ENCODE measurements around the gene RAF1.
"Not testable (repeated sequence)": the region's sequence is repeated elsewhere in the genome, so short reads cannot be mapped to it uniquely, and the experiment has no call there.

Gene RAF1

GRCh38 chr3:12675115-12675810 lies 11.3 kb upstream of the RAF1 start:
- DNase-seq: no peak

DNA sequence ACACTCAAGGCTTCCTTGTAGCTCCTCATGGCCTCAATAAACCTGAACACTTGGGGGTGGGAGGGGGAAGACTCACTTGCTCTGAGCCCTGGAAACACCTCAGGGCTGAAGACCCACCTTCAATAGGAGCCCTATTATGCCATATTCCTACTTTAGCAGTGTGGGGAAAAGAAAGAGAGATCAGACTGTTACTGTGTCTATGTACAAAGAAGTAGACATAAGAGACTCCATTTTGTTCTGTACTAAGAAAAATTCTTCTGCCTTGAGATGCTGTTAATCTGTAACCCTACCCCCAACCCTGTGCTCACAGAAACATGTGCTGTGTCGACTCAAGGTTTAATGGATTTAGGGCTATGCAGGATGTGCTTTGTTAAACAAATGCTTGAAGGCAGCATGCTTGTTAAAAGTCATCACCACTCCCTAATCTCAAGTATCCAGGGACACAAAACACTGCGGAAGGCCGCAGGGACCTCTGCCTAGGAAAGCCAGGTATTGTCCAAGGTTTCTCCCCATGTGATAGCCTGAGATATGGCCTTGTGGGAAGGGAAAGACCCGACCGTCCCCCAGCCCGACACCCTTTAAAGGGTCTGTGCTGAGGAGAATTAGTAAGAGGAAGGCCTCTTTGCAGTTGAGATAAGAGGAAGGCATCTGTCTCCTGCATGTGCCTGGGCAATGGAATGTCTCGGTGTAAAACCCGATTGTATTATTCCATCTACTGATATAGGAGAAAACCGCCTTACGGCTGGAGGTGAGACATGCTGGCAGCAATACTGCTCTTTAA lies 10.2 kb upstream of the RAF1 start:
- not testable (repeated sequence) for DNase-seq

DNA sequence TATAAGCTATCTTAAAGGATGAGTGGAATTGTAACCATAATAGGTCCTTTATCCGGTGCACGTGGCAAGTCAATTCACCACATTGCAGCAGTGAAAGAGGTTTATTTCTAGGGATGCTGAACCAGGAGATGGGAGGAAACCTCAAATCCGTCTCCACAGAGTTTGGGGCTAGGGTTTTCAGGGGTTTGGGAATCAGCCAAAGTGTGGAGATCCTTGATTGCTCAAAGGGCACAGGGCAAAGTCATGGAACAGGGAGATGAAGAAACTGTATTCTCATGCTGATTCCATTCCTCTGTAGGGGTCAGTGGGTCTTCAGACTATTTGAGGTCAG lies 7.2 kb upstream of the RAF1 start:
- no peak for DNase-seq

DNA sequence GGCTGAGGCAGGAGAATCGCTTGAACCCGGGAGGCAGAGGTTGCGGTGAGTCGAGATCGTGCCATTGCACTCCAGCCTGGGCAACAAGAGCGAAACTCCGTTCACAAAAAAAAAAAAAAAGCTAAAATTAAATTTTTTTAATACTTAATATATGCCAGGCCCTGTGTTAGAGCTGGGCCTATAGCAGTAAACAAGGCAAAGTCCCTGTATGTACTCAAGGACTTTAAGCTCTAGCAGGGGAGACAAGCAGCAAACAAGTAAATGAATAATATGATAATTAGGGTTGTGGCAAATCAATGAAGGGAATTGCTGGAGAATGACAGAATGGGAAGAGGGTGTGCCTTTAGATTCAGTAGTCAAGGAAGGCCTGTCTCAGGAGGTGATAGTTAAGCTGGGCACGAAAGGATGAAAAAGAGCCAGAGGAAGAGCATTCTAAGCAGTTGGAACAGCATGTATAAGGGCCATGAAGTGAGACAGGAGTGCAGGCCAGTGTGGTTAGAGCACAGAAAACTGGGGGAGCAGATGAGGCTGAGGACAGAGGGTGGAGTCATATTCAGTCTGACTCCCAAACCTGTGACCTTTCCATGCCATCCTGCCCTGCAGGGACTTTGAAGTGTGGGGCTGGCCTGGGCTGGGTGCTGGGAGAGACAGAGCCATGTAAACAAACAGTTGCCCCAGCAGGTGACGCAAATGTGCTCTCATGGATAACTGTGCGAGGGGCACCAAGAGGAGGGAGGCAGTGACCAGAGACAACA lies 6.6 kb upstream of the RAF1 start:
- no peak for DNase-seq

- DNase-seq: peak; percentile 44
These were observed 449 bp downstream of the RAF1 start for GRCh38 chr3:12663401-12663935.

GRCh38 chr3:12662593-12663400 lies 1.1 kb downstream of the RAF1 start:
- no peak for DNase-seq

- no peak for DNase-seq
These were observed 1.9 kb downstream of the RAF1 start for GRCh38 chr3:12661926-12662592.

GRCh38 chr3:12661375-12661774 lies 2.5 kb downstream of the RAF1 start:
- not testable (repeated sequence) for DNase-seq

GRCh38 chr3:12660196-12660595 lies 3.7 kb downstream of the RAF1 start:
- DNase-seq: no peak

DNA sequence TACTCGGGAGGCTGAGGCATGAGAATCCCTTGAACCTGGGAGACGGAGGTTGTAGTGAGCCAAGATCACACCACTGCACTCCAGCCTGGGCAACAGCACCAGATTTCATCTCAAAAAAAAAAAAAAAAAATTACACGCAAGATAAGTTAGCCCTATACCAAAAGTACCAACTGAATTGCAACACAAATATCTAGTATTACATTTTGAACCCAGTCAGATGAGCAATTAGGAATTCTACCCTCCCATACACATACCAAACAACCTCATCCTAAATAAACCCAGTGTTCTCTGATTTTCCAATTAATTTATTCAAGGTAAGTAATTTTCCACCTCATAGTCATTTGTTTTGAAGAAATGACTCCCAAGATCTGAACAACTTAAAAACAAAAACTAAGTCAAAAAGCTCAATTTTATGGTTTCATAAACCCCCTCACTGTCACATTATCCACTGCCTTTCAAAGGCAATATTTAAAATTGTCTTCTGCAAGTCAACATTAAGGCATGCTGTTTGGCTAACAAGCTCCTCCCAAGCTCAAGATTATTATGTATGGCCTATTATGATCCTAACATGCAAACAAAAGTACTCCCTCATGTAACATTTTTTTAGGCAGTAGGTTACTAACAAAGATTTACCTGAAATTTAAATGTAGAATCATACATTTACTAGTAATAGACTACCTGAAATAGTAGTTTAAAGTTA lies 4.5 kb downstream of the RAF1 start:
- DNase-seq: no peak

DNA sequence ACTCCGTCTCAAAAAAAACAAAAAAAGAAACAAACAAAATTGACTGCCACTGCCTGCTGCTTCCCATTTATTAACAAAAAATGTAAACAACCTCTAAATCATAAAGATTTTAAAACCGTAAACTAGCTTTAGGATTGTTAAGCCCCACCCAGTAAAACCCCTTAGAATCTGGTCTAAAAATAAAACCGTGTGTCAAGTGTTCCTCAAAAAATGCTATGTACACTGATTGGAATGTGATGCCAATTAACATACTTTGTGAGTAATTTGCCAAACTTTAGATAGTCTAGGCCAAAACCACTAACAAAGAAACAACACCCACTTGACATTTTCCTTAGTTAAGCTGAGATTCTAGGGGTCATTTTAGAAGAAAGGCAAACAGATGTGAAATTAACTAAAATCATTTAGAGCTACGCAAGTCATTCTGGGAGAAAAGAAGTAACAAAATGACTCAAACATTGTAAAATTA lies 5.3 kb downstream of the RAF1 start:
- no peak for DNase-seq

DNA sequence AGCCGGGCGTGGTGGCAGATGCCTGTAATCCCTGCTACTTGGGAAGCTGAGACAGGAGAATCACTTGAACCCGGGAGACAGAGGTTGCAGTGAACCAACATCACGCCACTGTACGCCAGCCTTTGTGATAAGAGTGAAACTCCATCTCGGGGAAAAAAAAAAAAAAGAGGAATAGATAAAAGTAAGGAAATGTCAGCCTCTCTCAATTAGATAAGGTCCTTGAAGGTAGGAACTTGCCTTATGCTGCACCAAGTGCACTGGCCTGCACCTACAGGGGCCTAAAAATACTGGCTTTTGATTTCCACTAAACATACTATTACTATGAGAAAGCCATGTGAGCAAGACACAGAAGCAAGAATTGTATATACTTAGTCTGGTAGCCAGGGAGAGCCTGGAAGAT lies 7.1 kb downstream of the RAF1 start:
- DNase-seq: no peak

- DNase-seq: no peak
These were observed 7.7 kb downstream of the RAF1 start for GRCh38 chr3:12656193-12656592.

DNA sequence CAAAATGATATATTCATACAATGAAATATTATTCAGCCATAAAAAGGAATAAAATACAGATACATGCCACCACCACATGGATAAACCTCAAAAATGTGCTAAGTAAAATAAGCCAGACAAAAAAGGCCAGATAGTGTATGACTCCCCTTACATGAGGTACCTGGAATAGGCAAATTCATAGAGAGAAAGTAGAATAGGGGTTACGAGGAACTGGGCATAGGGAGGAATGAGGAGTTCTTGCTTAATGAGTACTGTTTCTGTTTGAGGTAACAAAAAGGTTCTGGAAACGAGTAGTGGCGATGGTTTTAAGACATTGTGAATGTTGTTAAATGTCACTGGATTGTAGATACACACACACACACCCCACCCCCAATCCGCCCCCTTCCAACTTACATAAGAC lies 8.2 kb downstream of the RAF1 start:
- DNase-seq: no peak

DNA sequence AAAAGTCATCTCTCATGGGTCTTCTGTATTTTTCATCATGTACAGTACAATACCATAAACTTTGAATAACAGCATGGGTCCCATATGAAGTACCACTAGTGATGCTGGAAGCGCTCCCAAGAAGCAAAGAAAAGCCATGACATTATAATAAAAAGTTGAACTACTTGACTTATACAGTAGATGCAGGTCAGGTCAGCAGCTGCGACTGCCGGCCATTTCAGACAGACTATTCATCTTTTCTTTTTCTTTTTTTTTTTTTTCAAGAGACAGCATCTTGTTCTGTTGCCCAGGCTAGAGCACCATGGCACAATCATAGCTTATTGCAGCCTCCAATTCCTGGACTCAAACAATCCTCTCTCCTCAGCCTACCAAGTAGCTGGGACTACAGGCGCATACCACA lies 10.2 kb downstream of the RAF1 start:
- DNase-seq: no peak

DNA sequence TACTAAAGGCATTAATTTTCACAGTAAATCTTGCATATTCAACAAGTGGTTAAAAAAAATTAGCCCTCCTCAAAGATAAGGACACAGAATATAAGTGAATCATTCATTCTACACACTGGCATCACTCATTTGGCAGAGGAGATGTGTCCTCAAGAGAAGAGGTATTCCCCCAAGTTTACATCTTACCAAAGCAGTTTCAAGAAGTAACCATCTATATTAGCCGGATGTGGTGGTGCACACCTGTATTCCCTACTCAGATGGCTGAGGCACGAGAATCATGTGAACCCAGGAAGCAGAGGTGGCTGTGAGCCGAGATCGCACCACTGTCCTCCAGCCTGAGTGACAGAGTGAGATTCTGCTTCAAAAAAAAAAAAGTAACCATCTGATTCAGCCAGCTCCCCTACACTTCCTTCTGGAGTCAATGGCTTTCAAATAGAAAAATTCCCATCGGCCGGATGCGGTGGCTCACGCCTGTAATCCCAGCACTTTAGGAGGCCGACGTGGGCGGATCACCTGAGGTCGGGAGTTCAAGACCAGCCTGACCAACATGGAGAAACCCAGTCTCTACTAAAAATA lies 15.4 kb downstream of the RAF1 start:
- DNase-seq: no peak

DNA sequence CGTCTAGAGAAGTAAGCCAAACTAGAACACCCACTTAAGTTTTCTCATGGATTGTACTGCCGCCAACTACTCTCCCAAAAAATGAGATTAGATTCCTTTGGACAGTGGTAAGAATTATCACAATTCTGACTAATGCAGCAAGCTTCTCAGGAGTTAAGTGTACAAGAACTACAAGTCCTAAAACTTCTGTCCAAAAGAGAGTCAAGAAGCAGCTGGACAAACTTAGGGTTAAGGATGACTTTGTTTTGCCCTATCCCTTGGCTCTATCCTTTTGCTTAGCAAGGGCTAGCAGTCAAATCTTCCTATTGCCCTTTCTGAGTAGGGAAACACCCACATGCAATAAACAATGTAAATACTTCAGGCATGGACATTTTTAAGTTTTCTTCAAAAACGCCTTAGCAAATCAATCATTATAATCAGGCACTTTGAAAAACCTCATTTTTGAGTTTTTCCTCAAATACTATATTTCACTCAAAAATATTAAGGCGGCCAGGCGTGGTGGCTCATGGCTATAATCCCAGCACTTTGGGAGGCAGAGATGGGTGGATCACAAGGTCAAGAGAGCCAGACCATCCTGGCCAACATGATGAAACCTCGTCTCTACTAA lies 19.5 kb downstream of the RAF1 start:
- no peak for DNase-seq

DNA sequence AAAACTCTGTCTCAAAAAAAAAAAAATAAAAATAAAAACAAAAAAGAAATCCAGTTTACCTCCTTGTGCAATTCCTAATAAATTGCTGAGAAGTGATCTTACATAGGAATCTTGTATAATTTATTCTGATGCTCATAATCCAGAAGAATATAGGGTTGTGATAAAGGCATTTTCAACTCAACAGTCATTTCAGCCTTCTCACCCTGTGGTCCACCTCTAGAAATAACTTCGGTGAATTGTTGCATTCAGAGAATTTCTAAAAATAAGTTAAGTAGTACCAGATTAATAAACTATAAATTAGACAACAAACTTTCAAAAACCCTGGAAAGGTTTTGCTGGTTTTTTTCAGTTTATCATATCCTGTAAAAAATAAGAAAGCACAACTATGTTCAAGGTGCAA lies 20.2 kb downstream of the RAF1 start:
- no peak for DNase-seq

GRCh38 chr3:12643010-12643380 lies 20.9 kb downstream of the RAF1 start:
- DNase-seq: no peak

GRCh38 chr3:12640853-12641252 lies 23.1 kb downstream of the RAF1 start:
- not testable (repeated sequence) for DNase-seq

DNA sequence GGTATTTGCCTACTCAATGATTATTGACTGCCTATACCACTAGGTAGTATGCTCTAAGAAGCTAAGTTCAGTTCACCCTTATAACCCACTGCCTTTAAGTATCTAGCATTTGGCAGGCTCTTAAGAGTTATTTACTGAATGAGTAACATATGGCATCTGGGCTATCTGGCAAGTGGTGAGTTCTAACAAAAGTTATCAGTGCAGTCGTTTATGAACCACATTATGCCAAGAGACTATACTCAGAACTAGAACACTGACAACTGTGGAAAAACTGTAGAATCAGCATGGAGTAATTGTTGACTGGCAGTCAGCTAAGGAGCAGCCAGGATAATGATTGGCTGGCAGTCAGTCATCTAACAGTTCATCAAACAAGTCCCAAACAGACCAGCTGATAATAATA lies 25.8 kb downstream of the RAF1 start:
- no peak for DNase-seq
